SKM-1 treated with dmso at 0.1 percent for 144 hours (cell line): ENCODE data around the gene SUGCT.

Experiments used
- DNase-seq: peaks from one replicate; lab custom pipeline; 2025; ENCODE audit not compliant: unreplicated experiment; lab: John Stamatoyannopoulos, UW

Gene SUGCT

GRCh38 chr7:40549372-40550039 is 414.7 kb downstream of the SUGCT start:
- DNase-seq: no peak

- peak; percentile 92 for DNase-seq
Measured at GRCh38 chr7:40551685-40552576, 417.1 kb downstream of the SUGCT start.

- DNase-seq: no peak
Measured at GRCh38 chr7:40560672-40561071, 425.9 kb downstream of the SUGCT start.

- DNase-seq: no peak
Measured at GRCh38 chr7:40566879-40567278, 432.1 kb downstream of the SUGCT start.

- no peak for DNase-seq
Measured at GRCh38 chr7:40569326-40569725, 434.5 kb downstream of the SUGCT start.

GRCh38 chr7:40570223-40570622 is 435.4 kb downstream of the SUGCT start:
- no peak for DNase-seq

- no peak for DNase-seq
Measured at GRCh38 chr7:40571796-40572195, 437.0 kb downstream of the SUGCT start.

- no peak for DNase-seq
Measured at GRCh38 chr7:40572810-40573465, 438.1 kb downstream of the SUGCT start.

GRCh38 chr7:40579401-40579800 is 444.6 kb downstream of the SUGCT start:
- no peak for DNase-seq

GRCh38 chr7:40580776-40581175 is 446.0 kb downstream of the SUGCT start:
- no peak for DNase-seq

GRCh38 chr7:40582539-40582938 is 447.7 kb downstream of the SUGCT start:
- no peak for DNase-seq

- DNase-seq: no peak
Measured at GRCh38 chr7:40583667-40584444, 449.1 kb downstream of the SUGCT start.

GRCh38 chr7:40584667-40585433 is 450.0 kb downstream of the SUGCT start:
- no peak for DNase-seq

- DNase-seq: peak; percentile 64
Measured at GRCh38 chr7:40586197-40586596, 451.4 kb downstream of the SUGCT start.

- no peak for DNase-seq
Measured at GRCh38 chr7:40587419-40587818, 452.6 kb downstream of the SUGCT start.

- DNase-seq: no peak
Measured at GRCh38 chr7:40595129-40595528, 460.3 kb downstream of the SUGCT start.

GRCh38 chr7:40595832-40596231 is 461.0 kb downstream of the SUGCT start:
- DNase-seq: no peak

GRCh38 chr7:40597517-40597916 is 462.7 kb downstream of the SUGCT start:
- DNase-seq: no peak

- peak; percentile 77 for DNase-seq
Measured at GRCh38 chr7:40598915-40599314, 464.1 kb downstream of the SUGCT start.

- no peak for DNase-seq
Measured at GRCh38 chr7:40599836-40600235, 465.0 kb downstream of the SUGCT start.
